B cell (primary cell): ENCODE measurements around the gene PARD3B.

Experiments used
- CTCF ChIP-seq: fragments of 200-600 bp; IDR thresholded peaks from one replicate; pipeline ENCODE4 v1.8.0; 2022; ENCODE audit warnings: antibody characterized with exemption, mild to moderate bottlenecking
- EZH2 ChIP-seq: IDR thresholded peaks from 2 replicates; pipeline ENCODE4 v1.6.1; 2012; ENCODE audit warnings: borderline replicate concordance, low read depth, mild to moderate bottlenecking, moderate library complexity, low read length; ENCODE audit not compliant: insufficient read depth, poor library complexity, severe bottlenecking

GRCh38 chr2:205117125-205117524, 571.9 kb downstream of the PARD3B start:
- TF ChIP-seq CTCF (no peak), EZH2 (no peak)
